Measurements from ENCODE around the gene TWSG1. TPM values are rescaled to one million over a fixed set of nuclear protein-coding genes. Genes with fewer than 3 reads are reported as not detected.
"Not testable (repeated sequence)": the region's sequence is repeated elsewhere in the genome, so short reads cannot be mapped to it uniquely, and the experiment has no call there.

Gene TWSG1
- total RNA-seq, 1 experiment from 2014 or later = 101 TPM

DNA sequence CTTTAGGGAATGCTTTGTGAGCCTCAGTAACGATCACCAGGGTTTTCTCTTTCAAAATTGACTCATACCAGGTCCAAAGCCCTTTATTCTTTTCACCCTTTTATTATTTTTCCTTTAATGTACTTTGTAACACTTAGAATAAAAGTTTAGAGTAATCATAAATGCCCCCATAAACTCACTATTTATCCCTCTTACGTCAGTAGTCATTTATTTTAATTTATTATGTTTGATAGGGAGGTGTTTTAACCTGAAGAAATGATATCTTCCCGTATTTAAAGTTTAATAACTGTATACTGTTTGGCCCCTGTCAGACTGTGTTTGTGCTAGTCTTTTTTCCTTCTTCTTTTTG is 1.1 kb downstream of the TWSG1 start:
- no peak for DNase-seq (ENCODE audit: low read depth)

DNA sequence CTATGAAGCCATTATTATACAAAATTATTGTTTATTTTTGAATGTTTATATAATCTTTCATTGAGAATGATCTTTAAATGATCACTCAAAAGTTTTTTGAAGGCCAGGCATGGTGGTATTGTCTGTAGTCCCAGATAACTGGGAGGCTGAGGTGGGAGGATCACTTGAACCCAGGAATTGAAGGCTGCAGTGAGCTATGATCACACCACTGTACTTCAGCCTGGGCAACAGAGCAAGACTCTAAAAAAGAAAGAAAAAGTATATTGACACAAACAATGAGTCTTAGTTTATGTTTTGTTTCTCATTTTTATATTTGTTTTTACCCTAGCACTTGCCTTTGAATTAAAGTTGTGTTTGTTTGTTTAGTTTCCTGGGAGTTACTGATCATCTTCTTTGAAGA is 2.3 kb downstream of the TWSG1 start:
- DNase-seq (ENCODE audit: low read depth) = no peak

DNA sequence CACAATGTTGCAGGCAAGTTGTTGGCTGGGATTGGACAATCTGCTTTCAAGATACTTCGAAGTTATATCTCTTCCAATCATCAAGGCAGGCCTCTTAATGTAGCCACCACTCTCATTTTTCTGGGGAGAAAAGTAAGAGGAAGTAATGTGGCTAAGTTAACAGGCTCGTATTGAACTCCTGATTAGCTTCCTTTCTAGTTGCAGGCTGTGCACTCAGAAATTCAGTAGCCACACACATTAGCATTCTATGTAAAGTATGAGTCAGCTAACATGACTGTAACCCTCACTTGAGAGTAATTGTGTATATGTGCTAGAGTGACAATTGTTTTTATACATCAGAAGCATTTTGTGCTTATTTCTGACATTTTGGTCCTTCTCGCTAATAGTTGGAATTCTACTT is 3.3 kb downstream of the TWSG1 start:
- DNase-seq (ENCODE audit: low read depth) = peak; percentile 21

DNA sequence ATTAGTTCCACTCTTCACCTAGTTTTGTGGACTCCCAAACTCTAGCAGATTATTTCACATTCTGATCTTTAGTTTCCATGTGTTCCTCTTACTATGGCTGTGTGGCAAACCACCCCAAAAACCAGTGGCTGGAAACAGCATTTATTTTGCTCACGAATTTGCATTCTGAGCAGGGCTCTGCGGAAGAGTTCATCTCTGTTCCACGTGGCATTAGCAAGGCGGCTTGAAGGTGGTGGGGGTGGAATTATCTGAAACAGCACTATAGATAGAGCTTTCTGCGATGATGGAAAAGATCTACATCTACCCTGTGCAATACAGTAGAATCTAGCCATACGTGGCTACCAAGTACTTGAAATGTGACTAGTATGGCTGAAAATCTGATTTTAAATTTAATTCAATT is 5.9 kb downstream of the TWSG1 start:
- no peak for DNase-seq (ENCODE audit: low read depth)

DNA sequence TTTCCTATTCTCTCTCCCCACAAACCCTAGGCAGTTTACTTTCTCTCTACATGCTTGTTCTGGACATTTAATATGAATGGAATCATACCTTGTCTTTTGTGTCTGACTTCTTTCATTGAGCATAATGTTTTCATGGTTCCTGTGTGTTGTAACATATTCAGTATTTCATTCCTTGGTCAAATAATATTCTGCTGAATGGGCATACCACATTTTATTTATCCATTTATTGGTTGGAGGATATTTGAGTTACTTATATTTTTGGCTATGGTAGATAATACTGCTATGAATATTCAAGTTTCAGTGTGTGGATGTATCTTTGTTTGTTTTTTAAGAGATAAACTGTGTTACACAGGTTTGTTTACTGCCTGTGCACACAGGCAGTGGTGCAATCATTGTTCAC is 9.0 kb downstream of the TWSG1 start:
- no peak for DNase-seq (ENCODE audit: low read depth)

DNA sequence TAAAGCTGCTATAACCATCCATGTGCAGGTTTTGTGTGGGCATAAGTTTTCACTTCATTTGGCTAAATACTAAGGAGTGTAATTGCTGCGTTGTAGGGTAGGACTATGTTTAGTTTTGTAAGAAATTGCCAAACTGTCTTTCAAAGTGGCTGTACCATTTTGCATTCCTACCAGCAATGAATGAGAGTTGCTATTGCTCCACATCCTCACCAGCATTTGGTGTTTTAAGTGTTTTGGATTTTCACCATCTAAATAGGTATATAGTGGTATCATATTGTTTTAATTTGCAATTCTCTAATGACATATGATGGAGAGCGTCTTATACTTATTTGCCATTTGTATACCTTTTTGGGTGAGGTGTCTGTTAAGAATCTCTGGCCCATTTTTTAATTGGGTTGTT is 12.2 kb downstream of the TWSG1 start:
- no peak for DNase-seq (ENCODE audit: low read depth)

DNA sequence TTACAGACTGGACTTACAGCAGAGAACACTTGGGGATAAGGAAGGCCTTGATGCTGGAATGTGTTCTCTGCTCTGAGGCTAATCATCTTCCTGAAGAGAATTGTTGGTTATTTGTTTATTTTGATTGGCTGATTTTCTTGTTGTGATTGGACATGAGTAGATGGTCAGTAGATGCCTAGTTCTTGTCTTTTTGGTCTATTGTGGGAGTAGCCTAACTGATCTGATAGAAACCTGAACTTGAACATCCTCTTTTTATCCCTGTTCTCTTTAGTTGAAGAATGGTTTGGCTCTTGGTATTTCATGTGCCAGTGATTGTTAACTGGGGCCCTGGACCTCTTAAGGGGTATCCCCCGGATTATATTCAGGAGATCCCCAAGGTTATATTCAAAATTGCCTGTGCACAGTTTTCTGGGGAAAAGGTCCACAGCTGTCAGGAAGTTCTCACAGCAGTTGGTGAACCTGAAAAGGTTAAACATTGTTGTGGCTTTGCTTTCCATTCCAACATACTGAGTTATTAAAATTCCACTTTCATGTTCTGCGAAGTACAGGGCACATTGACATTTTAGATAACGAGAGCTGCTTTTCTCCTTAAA is 13.6 kb downstream of the TWSG1 start:
- DNase-seq (ENCODE audit: low read depth) = peak; percentile 28

DNA sequence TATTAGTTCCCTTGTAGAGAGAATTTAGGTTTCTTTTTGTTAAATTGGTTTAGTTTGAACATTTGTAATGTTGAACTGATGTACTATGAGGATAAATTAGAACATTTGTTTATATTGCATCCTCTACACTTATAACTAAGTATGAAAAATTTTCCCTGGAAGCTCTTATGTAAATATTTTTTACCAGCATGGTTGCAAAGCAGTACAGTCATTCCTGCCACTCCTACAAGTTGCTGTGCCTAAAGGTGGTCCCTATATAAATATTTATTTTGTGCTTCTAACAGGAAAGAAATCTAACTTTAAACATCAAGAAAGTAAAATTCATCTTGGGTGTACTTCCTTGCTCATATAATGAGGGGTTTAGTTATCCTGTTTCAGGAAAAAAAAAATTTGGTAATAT is 14.2 kb downstream of the TWSG1 start:
- no peak for DNase-seq (ENCODE audit: low read depth)

DNA sequence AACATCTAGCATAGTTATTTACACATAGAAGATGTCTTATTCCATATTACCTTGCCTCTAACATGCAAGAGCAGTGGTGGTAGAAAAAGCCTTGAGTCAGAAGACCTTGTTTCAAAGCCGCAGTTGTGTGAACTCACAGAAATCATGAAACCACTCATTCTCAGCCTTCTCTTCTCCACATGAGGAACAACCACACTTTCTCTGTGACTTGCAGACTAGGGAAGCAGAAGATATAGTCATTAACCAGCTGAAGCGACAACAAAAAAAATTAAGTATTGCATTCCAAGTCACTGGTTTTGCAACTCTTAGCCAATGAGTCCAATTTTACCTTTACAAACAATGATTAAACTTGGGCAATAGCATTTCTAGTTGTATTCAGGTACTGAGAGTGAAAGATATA is 19.0 kb downstream of the TWSG1 start:
- DNase-seq (ENCODE audit: low read depth) = no peak

DNA sequence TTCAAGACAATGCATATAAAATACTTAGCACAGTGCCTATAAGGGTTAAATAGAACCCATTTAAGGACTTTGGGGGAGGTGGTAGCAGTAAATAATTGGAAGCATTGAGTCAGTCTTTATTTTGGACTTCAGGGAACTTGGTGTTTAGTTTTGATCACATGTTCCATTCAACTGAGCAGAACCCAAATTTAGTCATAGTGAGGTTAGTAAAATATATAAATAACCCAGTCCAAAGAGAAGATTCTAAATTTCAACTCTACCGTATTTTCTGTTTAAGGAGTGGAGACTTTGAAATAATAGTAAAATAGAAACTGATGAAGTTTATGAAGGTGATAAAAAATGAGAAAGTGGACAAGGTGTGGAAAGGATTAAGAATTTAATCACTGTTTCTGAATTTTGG is 19.7 kb downstream of the TWSG1 start:
- no peak for DNase-seq (ENCODE audit: low read depth)

DNA sequence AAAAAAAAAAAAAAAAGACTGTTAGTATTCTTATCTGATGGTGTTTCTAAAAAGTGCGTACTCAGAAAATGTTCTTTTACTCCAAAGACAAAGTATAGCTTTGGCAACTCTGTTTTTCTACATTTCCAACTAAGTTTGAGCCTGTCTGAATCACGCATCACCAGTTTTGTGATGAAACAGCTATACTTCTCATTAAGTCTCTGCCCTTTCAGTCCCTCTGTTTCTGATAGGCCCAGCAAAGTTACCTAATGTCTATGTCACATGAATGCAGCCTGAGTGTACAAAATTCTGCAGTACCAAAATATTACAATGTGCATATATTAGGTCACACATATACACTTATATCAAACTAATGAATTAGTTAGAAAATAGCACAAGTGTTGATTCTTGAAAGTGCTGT is 22.4 kb downstream of the TWSG1 start:
- DNase-seq (ENCODE audit: low read depth) = no peak

DNA sequence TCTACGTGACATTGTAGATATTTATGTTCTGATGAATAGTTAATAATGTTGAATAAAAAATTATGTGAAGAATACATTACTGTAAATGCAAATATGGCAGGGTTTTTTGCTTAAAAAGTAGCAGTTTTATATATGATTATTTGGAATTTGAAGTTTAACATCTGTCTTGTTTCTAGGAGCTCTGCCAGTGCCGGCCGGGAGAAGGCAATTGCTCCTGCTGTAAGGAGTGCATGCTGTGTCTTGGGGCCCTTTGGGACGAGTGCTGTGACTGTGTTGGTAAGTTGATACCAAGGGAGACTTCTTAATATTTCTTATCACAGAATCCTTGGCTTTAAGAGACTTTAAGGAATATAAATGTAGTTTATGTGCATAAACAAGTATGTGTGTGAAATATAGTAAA is 25.2 kb downstream of the TWSG1 start:
- no peak for DNase-seq (ENCODE audit: low read depth)

DNA sequence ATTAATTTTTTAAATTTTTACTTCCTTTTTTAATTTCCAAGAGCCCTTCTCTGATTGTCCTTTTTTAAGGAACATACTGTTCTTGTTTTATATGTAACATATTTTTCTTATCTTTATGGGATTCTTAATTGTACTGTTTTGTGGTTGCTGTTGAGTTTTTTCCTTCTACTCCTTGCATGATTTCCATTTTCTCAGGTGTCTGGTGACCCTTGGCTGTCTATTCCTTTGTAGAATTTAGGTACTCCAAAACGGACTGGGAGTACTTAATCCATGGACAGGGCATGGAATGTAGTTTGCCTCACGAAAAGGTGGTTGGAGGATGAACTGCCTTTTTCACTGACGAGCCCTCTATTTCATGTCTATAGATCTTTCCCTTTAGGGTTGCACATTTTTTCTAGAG is 26.6 kb downstream of the TWSG1 start:
- no peak for DNase-seq (ENCODE audit: low read depth)

DNA sequence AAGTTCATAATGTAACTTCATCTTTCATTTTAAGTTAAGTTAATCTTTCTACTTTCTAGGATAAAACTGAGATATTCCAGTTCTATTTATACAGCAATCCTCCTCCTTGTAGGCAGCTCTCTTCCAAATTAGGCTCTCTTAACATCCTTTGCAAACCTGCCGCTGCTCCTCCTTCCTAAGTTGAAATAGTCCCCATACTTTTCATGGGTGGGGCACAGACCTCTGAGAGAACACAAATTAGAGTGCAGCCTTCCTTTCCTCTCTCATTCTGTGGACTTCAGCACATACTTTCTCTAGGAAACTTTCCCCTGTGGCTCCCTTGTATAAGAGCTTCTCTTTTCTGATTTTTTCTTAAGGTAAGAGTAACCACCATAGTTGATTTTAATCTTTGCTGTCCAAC is 28.3 kb downstream of the TWSG1 start:
- no peak for DNase-seq (ENCODE audit: low read depth)

DNA sequence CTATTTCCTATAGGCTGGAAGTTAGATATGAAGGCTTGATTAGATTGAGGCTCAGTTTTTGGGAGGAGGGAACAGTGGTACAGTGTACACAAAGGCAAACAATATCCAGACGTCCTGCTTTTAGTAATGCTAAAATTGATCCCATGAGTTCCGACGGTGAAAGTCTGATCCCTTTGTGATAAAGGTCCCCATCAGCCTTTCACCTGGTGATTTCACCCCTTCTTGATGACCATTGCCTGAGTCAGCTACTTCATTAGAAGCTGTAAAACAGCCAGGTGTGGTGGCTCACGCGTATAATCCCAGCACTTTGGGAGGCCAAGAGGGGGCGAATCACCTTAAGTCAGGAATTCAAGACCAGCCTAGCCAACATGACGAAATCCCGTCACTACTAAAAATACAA is 29.7 kb downstream of the TWSG1 start:
- DNase-seq (ENCODE audit: low read depth) = no peak

DNA sequence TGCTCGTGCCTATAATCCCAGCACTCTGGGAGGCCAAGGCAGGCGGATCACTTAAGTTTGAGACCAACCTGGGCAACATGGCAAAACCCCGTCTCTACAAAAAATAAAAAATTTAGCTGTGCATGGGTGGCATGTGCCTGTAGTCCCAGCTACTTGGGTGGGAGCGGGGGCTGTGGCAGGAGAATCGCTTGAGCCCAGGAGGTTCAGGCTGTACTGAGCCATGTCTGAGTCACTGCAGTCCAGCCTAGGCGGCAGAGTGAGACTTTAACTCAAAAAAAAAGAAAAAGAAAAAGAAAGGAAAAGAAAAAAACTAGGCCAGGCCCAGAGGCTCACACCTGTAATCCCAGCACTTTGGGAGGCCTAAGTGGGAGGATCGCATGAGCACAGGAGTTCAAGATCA is 30.8 kb downstream of the TWSG1 start:
- no peak for DNase-seq (ENCODE audit: low read depth)

DNA sequence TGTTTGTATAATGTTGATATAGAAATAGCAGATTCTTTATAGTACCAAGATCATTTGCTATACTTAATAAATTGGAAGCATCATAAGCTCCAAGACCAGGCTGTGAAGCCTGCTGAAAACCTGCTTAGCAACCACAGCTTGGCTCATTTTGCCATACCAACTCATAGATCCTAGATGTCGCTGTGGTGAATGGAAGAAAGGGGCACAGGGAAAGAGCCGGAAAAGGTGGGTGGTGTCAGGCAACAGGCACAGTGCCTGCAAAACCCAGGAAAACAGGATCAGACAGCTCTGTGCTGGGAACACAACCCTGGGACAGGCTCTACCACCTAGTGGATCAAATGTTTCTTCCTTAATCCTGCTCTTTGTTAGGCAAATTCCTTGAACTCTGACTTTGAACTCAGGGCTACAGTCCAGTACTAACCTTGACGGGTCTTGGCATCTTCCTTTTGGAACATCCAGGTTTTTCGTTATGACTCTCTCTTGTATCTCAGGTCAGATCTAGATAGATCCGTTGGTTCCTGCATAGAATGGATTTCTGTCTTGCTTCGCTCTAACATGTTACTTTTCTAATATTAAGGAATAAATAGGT is 31.6 kb downstream of the TWSG1 start:
- no peak for DNase-seq (ENCODE audit: low read depth)

DNA sequence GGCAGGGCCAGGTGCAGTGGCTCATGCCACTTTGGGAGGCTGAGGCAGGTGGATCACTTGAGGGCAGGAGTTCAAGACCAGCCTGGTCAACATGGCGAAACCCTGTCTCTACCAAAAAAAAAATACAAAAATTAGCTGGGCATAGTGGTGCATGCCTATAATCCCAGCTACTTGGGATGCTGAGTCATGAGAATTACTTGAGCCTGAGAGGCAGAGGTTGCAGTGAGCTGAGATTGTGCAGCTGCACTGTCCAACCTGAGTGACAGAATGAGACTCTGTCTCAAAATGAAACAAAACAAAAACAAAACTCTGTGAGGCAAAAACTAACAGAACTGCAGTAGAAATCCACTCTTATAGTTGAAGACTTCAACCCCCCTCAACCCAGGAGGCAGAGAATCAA is 38.7 kb downstream of the TWSG1 start:
- DNase-seq (ENCODE audit: low read depth) = not testable (repeated sequence)

DNA sequence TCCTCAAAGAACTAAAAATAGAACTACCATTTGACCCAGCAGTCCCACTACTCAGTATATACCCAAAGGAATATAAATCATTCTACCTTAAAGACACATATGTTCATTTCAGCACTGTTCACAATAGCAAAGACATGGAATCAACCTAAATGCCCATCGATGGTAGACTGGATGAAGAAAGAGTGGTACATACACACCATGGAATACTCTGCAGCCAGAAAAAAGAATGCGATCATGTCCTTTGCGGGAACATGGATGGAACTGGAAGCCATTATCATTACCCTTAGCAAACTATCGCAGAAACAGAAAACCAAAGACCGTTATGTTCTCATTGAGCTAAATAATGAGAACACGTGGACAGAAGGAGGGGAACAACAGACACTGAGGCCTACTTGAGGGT is 44.5 kb downstream of the TWSG1 start:
- DNase-seq (ENCODE audit: low read depth) = no peak

DNA sequence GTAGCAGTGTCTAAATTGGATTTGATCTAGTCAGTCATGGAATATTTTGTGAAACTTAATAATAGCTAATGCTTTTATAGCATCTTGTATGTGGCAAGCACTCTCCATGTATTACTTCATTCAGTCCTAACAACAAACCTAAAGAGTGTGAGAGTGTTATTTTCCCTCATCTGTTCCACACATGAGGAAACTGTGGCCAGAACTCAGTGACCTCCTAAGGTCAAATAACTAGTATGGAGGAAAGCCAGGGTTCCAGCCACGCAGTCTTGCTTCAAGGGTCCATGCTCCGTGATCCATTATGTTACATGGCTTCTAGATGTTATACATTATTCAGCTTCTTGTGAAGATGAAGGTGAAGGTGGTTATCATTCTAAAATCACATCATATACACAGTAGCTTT is 45.5 kb downstream of the TWSG1 start:
- DNase-seq (ENCODE audit: low read depth) = no peak

DNA sequence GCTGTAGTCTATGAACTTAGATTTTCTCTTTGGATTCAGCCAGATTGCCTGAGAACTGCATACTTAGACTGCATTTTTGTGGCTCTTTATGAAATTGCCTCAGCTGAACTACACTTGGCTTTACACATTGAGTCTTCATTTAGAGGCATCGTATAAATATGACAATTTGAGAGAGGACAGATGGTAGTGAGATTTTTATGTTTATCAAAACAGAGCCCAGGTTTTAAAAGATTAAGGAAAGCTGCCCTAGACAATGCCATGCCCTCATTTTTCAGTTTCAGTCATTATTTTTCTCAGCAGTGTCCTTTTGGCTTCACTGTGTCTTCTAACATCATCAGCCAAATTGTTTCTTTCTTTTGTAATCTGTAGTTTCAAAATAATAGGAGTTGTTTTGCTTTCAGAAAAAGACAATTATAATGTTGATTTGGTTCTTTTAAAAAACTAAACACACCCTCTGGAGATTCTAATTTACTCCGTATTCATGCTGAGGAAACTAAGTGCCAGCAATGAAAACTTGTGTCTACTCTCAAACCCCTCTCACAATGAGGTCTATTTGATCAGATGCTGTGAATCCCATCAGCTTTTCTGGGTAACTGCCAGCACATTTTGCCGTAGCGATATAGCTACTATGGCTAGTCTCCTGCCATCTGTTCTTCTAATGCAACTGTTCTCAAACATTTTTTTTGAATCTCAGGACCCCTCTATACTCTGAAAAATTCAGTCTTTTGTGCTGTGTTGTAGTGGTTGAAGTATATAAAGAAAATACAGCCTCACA is 46.2 kb downstream of the TWSG1 start:
- no peak for DNase-seq (ENCODE audit: low read depth)

DNA sequence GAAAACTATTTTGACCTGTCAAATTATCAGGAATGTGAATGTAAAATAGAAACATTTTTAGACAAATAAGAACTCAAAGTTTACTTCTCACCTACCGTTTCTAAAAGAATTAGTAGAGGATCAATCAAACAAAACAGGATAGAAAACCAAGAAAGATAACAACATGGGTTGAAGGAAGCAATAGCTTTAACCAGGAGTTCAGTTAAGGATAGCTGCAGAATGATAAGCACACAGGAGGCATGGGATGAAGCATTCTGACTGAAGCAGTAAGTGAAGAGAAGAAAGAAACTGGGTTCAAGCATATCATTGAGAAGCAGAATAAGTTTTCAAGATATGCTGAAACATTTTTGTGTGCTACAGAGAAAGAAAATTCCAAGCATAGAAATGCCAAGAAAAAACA is 52.3 kb downstream of the TWSG1 start:
- DNase-seq (ENCODE audit: low read depth) = no peak

DNA sequence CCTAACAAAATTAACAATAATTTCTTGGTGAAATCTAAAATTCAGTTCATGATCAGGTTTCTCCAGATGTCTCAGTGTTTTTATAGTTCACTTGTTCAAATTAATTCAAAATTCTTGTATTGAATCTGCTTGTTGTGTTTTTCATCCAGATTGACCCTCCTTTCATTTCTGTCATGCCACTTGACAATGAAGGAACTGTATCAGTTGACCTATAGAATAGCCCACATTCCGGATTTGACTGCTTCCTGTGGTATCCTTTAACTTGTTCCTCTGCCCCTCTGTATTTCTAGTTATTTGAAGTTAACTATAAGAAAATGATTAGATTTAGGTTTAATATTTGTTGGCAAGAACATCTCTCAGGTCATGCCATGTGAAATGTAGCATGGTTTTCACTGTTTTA is 53.3 kb downstream of the TWSG1 start:
- no peak for DNase-seq (ENCODE audit: low read depth)

DNA sequence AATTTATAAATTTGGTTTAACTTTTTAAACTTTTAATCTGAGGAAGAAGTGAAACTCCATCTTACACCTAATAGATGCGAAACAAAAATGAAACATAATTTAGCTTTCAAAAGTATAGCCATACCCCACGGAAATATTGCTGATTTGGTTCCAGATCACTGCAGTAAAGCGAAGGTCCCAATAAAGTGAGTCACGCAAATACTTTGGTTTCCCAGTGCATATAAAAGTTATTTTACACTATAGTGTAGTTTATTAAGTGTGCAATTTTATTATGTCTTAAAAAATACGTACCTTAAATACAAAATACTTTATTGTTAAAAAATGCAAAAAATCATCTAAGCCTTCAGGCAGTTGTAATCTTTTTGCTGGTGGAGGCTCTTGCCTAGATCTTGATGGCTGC is 55.1 kb downstream of the TWSG1 start:
- DNase-seq (ENCODE audit: low read depth) = no peak

Measured in RPMI7951 (cell line).